Upper lobe of right lung (tissue), 1 donor: ENCODE data around the gene CDK3. TPM values are rescaled to one million over a fixed set of nuclear protein-coding genes. Genes with fewer than 3 reads are reported as not detected.
"Not testable (repeated sequence)": the region's sequence is repeated elsewhere in the genome, so short reads cannot be mapped to it uniquely, and the experiment has no call there.

Experiments
- ATAC-seq: fragments of 200-7000 bp; cut with Tn5 transposase; one replicate; pipeline ENCODE4 v1.9.1; 2020; ENCODE audit warnings: mild to moderate bottlenecking, moderate library complexity
- DNase-seq: peaks from one replicate; pipeline ENCODE4 v3.0.0-alpha.2; 2020
- H3K27ac ChIP-seq: fragments of 200-600 bp; one replicate; pipeline ENCODE4 v1.8.0; 2022
- H3K27me3 ChIP-seq: fragments of 200-600 bp; one replicate; pipeline ENCODE4 v1.8.0; 2022; ENCODE audit warnings: mild to moderate bottlenecking
- H3K36me3 ChIP-seq: fragments of 200-600 bp; one replicate; pipeline ENCODE4 v1.8.0; 2022
- H3K4me1 ChIP-seq: fragments of 200-600 bp; one replicate; pipeline ENCODE4 v1.8.0; 2022
- H3K4me3 ChIP-seq: fragments of 200-600 bp; one replicate; pipeline ENCODE4 v1.8.0; 2022; ENCODE audit warnings: mild to moderate bottlenecking
- H3K9me3 ChIP-seq: fragments of 200-600 bp; one replicate; pipeline ENCODE4 v1.8.0; 2022
- CTCF ChIP-seq: fragments of 200-600 bp; IDR thresholded peaks from one replicate; pipeline ENCODE4 v1.8.0; 2022; ENCODE audit warnings: antibody characterized with exemption
- intact Hi-C: fragments of 100-400 bp; cut with DNase I; formaldehyde crosslinking; loops from one replicate; pipeline ENCODE4 v1.11.0; 2022
- long read RNA-seq: library from polyadenylated mRNA; unstranded; transcript quantifications from one replicate; pipeline ENCODE4 v2.0.0, GENCODE V29; 2021
- total RNA-seq: library from RNA; stranded (reverse); fragmentation: NEBNext Ultra II Directional; extraction: Animal tissue kit (Norgen Biotek cat#: 25700); gene quantifications from one replicate; pipeline ENCODE4 v1.2.1, GENCODE V29; 2021
- donor health status: DM: no; HTN: yes; CAD: no; lungs with severe emphysema.

The CDK3 gene
- 9.6 TPM for total RNA-seq
- long read RNA-seq, partial matches to known transcripts, result 0 of 5 reads
- long read RNA-seq, other reads (novel, unspliced or antisense), result 1 of 5 reads

GRCh38 chr17:76000755-76001521 lies at the start of gene CDK3:
TSS of gene CDK3 (plus strand) at chr17:76000855. CDS start at chr17:76001426, 571 bp downstream.
- no peak for TF ChIP-seq CTCF
- H3K9me3 ChIP-seq, result no peaks in the 10 kb centered on the region
- intact Hi-C loops, result no loop called here
- no peak within 1 kb of the TSS for H3K27ac ChIP-seq
- DNase-seq, result no peak
- peaks cover 29% of the 10 kb centered on the region for H3K4me1 ChIP-seq
- no peak for ATAC-seq
- H3K27me3 ChIP-seq, result no peaks in the 10 kb centered on the region
- no peaks in the 10 kb centered on the region for H3K36me3 ChIP-seq
- no peak within 1 kb of the TSS for H3K4me3 ChIP-seq

GRCh38 chr17:75950855-75951554 lies 49.6 kb upstream of the CDK3 start:
- peaks cover 96% of the 10 kb centered on the region for H3K36me3 ChIP-seq
- no peak for TF ChIP-seq CTCF

DNA sequence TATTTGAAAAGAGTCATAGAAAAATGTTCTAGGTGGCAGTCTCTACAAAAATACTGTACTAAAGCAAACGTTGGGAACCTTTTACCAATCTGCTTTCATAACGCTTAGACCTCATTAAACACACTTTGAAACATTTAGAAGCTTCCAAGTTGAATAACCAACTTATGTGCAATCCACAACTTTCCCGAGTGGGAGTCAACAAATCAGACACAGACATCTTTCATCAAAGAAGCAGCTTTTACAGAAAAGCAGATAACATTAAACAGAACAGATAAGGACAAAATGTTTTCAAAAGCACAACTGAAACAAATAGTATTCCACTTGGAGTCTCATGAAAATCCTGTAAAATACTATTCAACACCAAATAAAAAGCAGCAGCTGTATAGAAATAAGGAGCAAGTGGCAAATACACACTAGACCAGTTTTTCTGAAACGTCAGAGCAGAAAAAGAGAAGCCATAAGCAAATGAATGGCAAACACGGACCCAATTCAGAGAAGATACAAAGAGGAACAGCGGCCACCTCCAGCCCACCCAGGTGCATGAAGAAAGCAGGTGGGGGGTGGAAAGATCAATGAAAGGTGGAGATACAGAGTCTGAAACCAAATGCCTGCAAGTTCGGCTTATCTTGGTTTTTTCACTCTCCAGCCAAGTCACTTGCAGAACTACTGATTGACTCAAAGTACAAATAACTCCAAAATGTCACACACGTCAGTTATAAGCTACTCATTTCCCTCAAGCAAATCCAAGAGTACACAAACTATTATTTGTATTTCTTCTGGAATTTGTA lies 41.4 kb upstream of the CDK3 start:
- ATAC-seq (no peak), DNase-seq (no peak)
- Histone ChIP-seq H3K9me3 (no peaks in the 10 kb centered on the region), H3K27me3 (no peaks in the 10 kb centered on the region), H3K27ac (no peak overlapping the region), H3K36me3 (peaks cover 38% of the 10 kb centered on the region), H3K4me1 (peaks cover 10% of the 10 kb centered on the region), H3K4me3 (no peak overlapping the region)
- TF ChIP-seq CTCF, result no peak
- intact Hi-C loops, result no loop called here

More at GRCh38 chr17:75950855-75951554, 49.6 kb upstream of the CDK3 start:
- Histone ChIP-seq H3K27me3 (no peaks in the 10 kb centered on the region), H3K4me1 (no peaks in the 10 kb centered on the region), H3K27ac (no peak overlapping the region), H3K4me3 (no peak overlapping the region), H3K9me3 (no peaks in the 10 kb centered on the region)
- DNase-seq, result no peak
- intact Hi-C loops, result no loop called here
- ATAC-seq, result no peak

- peaks cover 10% of the 10 kb centered on the region for H3K4me1 ChIP-seq
- intact Hi-C loops, result no loop called here
- H3K27ac ChIP-seq, result no peak overlapping the region
- H3K9me3 ChIP-seq, result no peaks in the 10 kb centered on the region
- no peaks in the 10 kb centered on the region for H3K27me3 ChIP-seq
- H3K36me3 ChIP-seq, result peaks cover 34% of the 10 kb centered on the region
- TF ChIP-seq CTCF, result no peak
- no peak for DNase-seq
- no peak for ATAC-seq
- H3K4me3 ChIP-seq, result no peak overlapping the region
These were observed 40.7 kb upstream of the CDK3 start for GRCh38 chr17:75959839-75960511.

DNA sequence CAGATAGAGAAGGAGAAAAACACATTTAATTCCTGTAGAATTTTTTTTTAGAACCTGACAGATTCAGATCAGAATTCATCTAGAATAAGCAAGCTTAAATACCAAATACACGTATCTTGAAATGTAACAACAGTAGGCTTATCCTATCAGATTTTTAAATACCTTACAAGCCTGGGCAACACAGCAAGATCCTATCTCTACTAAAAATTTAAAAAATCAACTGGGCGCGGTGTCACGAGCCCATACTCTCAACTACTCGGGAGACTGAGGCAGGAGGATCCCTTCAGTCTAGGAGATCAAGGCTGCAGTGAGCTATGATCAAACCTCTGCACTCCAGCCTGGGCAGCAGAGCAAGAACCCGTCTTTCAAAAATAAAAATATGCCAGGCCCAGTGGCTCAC lies 35.2 kb upstream of the CDK3 start:
- no peak for TF ChIP-seq CTCF
- H3K4me1 ChIP-seq, result peaks cover 10% of the 10 kb centered on the region
- DNase-seq (no peak), ATAC-seq (no peak)
- no peak overlapping the region for H3K4me3 ChIP-seq
- intact Hi-C loops, result no loop called here
- no peak overlapping the region for H3K27ac ChIP-seq
- H3K9me3 ChIP-seq, result no peaks in the 10 kb centered on the region
- H3K36me3 ChIP-seq, result peaks cover 9% of the 10 kb centered on the region
- H3K27me3 ChIP-seq, result no peaks in the 10 kb centered on the region

- H3K27me3 ChIP-seq, ATAC-seq, H3K4me3 ChIP-seq, DNase-seq, intact Hi-C loops, H3K4me1 ChIP-seq, H3K27ac ChIP-seq, H3K9me3 ChIP-seq: not testable (repeated sequence)
- peaks cover 38% of the 10 kb centered on the region for H3K36me3 ChIP-seq
These were observed 31.6 kb upstream of the CDK3 start for GRCh38 chr17:75969044-75969443.
